HG03457 (cell line): ENCODE data around the gene LPIN1.

Source experiments
- ATAC-seq: cut with Tn5 transposase; IDR thresholded peaks from one replicate; pipeline ENCODE4 v1.9.1; 2021; ENCODE audit warnings: moderate number of reproducible peaks; ENCODE audit not compliant: unreplicated experiment

The LPIN1 gene

GRCh38 chr2:11746376-11746806, at the start of gene LPIN1:
LPIN1 (plus strand) TSS chr2:11746632; CDS start chr2:11765542, 18,910 bp downstream.
- ATAC-seq = peak; percentile 33

DNA sequence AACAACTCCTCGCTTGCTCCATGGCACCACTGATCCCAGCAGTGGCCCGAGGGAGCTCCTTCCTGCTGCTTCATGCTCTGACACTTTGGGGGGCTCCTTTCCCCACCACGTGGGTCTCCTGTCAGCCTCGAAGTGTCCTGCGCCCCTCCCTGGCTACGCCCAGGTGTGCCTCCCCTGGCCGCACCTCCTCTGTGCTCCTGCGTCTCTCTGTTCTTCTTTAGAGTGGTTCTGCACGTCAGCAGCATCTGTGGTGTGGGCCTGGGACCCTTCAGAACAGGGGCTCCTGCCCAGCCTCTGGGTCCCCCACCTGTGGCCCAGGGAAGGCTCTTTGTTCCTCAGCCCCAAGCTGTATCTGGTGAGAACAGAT, 49.7 kb upstream of the LPIN1 start:
- ATAC-seq = no peak

- ATAC-seq = no peak
Measured at GRCh38 chr2:11697103-11697871, 49.1 kb upstream of the LPIN1 start.

GRCh38 chr2:11698009-11698922, 48.2 kb upstream of the LPIN1 start:
- no peak for ATAC-seq

GRCh38 chr2:11699686-11700670, 46.5 kb upstream of the LPIN1 start:
- ATAC-seq = no peak

DNA sequence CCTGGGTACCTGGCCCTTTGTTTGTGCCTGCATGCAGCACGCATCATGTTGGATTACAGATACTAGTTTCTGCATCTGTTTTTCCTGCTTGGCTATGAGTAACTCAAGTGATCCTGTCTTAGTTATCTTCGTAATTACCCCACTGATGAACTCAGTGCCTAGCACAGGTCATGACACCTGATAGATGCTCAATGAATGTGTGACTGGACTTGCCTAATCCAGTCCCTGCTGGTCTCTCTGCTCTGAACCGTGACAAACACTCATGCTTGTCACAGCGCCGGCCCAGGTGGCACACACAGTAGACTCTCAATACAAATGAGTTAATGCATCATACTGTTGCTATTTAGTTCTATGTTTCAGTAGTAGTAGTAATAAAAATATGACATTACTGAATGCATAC, 45.2 kb upstream of the LPIN1 start:
- no peak for ATAC-seq

DNA sequence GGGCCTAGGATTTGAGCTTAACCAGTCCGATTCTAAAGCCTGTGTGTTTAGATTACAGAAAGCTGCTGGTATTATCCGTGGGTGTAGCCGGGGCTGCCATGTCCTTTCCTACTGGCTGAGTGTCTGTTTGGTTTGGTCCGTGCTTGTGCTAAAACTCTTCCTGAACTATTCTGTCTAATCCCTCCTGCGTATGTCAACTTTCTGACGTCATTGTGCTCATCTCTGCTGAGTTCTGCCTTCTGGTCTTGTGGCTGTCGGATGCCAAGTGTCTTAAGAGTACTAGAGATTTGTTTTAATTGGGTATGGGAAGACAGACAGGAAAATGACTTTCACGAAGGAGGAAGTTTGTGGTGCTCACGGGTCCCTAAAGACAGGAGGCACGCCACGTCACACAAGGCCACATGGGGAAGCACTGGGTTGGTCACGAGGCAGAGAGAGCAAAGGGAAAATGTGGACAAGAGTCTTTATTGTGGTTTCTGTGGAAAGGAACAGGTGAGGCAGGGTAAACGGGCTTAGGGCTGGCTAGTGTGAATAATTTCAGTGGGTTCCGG, 44.6 kb upstream of the LPIN1 start:
- no peak for ATAC-seq

- no peak for ATAC-seq
Measured at GRCh38 chr2:11702946-11703345, 43.5 kb upstream of the LPIN1 start.

DNA sequence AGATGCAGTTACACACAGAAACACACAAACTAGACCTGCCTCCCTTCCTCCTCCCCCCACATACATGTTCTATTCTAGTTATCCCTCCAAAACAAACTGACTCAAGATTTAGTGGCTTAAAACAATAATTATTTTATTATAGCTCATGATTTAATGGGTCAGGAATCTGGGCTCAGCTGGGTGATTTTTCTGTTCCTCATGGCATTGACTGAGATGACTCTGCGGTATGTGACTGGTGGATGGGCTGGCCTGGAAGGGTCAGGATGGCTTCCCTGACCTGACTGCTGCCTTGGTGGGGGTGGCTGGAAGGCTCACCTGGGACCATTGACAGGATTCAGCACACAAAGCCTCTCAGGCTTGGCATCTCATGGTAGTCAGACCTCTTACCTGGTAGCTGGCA, 42.7 kb upstream of the LPIN1 start:
- no peak for ATAC-seq

DNA sequence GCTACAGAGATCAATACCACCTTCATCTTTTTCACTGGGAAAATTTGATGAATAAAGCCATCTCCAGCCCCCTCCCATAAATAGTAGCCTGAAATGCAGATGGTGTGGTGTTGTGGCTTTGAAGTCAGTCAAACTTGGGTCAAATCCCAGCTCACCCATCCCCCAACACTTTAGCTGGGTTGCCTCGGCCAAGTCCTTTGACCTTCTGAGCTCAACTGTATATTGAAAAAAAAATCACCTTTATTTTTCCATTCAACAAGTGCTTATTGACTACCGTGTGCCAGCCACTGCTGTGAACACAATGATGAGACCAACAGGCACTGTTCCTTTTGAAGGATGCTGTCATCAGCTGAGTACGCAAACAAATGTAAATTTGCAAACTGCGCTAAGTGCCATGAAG, 41.4 kb upstream of the LPIN1 start:
- ATAC-seq = no peak

- ATAC-seq = no peak
Measured at GRCh38 chr2:11705711-11706110, 40.7 kb upstream of the LPIN1 start.

DNA sequence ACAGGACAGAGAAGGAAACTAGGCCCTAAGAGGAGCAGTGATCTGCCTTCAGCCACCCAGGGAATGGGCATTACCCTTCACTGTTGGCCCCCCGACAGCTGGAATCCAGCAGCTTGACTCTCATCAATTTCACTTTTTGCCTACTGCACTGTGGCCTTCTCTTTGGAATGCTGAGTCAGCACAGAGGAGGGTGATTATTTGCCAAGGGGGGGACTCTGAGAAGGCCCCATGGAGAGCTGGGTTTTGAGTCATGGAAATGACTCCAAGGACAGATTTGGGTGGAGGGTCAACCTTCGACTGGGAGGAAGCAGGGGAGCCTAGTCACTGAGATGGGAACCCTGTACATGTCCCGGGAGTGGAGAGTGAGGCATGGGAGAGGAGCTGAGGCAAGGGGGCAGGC, 38.3 kb upstream of the LPIN1 start:
- no peak for ATAC-seq

GRCh38 chr2:11709293-11709692, 37.1 kb upstream of the LPIN1 start:
- ATAC-seq = no peak

DNA sequence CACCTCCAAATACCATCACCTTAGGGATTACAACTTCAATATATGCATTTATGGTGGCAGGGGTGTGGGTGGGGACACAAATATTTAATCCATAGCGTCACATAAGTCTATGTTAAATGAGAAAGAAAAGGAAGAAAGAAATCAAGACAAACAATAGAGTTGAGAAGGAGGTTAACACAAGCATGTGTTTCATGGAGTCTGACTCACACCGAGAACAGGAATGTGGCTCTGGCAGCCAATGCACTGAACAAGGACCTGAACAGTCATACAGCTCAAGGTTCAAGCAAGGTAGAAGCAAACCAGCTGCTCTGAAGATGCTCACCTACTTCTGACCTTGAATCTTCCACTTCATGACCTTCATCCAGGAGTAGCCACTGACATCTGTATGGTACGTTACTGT, 36.2 kb upstream of the LPIN1 start:
- ATAC-seq = no peak

- ATAC-seq = no peak
Measured at GRCh38 chr2:11710632-11711353, 35.6 kb upstream of the LPIN1 start.

- no peak for ATAC-seq
Measured at GRCh38 chr2:11711354-11711716, 35.1 kb upstream of the LPIN1 start.

- ATAC-seq = no peak
Measured at GRCh38 chr2:11711751-11712150, 34.7 kb upstream of the LPIN1 start.

DNA sequence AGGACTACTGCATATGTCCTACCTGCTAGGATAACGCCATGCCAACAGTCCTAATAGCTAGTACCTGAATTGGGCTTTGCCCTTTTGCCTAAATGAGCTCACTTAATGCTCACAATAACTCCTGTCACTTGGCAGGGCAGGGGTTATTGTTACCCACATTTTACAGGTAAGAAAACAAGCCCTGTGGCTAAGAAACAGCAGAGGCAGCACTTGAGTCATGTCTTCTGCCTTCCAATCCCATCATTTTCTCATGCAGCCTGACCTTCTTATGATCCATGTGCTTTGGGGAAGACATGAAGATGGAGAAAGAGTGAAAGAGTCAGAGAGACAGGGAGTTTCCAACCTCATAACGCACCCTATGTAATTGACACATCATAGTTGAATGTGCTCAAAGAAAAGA, 33.6 kb upstream of the LPIN1 start:
- ATAC-seq = no peak

GRCh38 chr2:11713815-11714214, 32.6 kb upstream of the LPIN1 start:
- ATAC-seq = no peak
